Esophagus muscularis mucosa (tissue), 3 donors: ENCODE measurements around the gene BRPF1.
"Not testable (repeated sequence)": the region's sequence is repeated elsewhere in the genome, so short reads cannot be mapped to it uniquely, and the experiment has no call there.

Source experiments
- POLR2A ChIP-seq: fragments of 450-650 bp; IDR thresholded peaks from one replicate; pipeline ENCODE4 v1.6.1; 2017; ENCODE audit warnings: antibody characterized with exemption, moderate library complexity, mild to moderate bottlenecking, low read depth
- TF ChIP-seq, protein P1 (sequence below), 3 experiments: fragments of 200-600 bp in 2 of 3; fragments of 450-650 bp in 1 of 3; sonication (generic) in 2 of 3; IDR thresholded peaks; one replicate each; pipeline ENCODE4 v1.5.1; 2017 to 2019; ENCODE audit warnings: antibody characterized with exemption in 3 of 3, mild to moderate bottlenecking in 2 of 3, moderate library complexity in 1 of 3

DNA sequence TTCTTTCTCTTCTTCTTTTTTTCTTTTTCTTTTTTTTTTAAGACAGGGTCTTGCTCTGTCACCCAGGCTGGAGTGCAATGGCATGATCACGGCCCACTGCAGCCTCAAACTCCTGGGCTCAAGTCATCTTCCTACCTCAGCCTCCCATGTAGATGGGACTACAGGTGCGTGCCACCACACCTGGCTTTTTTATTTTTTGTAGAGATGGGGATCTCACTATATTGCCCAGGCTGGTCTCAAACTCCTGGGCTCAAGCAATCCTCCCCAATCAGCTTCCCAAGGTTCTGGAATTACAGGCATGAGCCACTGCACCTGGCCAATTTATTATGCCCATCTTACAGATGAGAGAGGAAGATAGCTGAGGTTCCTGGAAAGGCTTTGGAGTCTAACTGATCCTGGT lies 39.5 kb downstream of the BRPF1 start:
- TF ChIP-seq, protein P1, sequence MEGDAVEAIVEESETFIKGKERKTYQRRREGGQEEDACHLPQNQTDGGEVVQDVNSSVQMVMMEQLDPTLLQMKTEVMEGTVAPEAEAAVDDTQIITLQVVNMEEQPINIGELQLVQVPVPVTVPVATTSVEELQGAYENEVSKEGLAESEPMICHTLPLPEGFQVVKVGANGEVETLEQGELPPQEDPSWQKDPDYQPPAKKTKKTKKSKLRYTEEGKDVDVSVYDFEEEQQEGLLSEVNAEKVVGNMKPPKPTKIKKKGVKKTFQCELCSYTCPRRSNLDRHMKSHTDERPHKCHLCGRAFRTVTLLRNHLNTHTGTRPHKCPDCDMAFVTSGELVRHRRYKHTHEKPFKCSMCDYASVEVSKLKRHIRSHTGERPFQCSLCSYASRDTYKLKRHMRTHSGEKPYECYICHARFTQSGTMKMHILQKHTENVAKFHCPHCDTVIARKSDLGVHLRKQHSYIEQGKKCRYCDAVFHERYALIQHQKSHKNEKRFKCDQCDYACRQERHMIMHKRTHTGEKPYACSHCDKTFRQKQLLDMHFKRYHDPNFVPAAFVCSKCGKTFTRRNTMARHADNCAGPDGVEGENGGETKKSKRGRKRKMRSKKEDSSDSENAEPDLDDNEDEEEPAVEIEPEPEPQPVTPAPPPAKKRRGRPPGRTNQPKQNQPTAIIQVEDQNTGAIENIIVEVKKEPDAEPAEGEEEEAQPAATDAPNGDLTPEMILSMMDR (IDR thresholded peaks at IDR 0.05): not testable (repeated sequence)
- not testable (repeated sequence) for TF ChIP-seq POLR2A
